Muscle layer of colon (tissue), 2 donors: Measurements from ENCODE around the gene WDR11.
A peak's percentile ranks its signal among the peaks of the same experiment; 100 is the strongest.

Source experiments
- H3K27ac ChIP-seq: one replicate; pipeline ENCODE4 v1.7.0; 2013; ENCODE audit warnings: low read depth, mild to moderate bottlenecking, low read length, moderate library complexity
- H3K27me3 ChIP-seq, 2 donors: one replicate each; pipeline ENCODE4 v1.7.0; 2013; ENCODE audit warnings: low read length in 2 of 2, mild to moderate bottlenecking in 2 of 2; ENCODE audit not compliant: insufficient read depth in 2 of 2, control insufficient read depth in 1 of 2
- H3K36me3 ChIP-seq: one replicate; pipeline ENCODE4 v1.7.0; 2013; ENCODE audit warnings: mild to moderate bottlenecking, low read length; ENCODE audit not compliant: insufficient read depth
- H3K4me1 ChIP-seq: one replicate; pipeline ENCODE4 v1.7.0; 2013; ENCODE audit warnings: mild to moderate bottlenecking, low read length; ENCODE audit not compliant: insufficient read depth
- H3K4me3 ChIP-seq, 2 donors: one replicate each; pipeline ENCODE4 v1.7.0; 2013; ENCODE audit warnings: low read length in 2 of 2, low read depth in 1 of 2, mild to moderate bottlenecking in 1 of 2, moderate library complexity in 1 of 2
- H3K9ac ChIP-seq: one replicate; pipeline ENCODE4 v1.7.0; 2013; ENCODE audit warnings: low read length
- H3K9me3 ChIP-seq: one replicate; pipeline ENCODE4 v1.7.0; 2013; ENCODE audit warnings: mild to moderate bottlenecking, low read length
- donor health status: abdominal sarcoma.
- donor health status: Adenocarcinoma of cecum.

The WDR11 gene, protein sequence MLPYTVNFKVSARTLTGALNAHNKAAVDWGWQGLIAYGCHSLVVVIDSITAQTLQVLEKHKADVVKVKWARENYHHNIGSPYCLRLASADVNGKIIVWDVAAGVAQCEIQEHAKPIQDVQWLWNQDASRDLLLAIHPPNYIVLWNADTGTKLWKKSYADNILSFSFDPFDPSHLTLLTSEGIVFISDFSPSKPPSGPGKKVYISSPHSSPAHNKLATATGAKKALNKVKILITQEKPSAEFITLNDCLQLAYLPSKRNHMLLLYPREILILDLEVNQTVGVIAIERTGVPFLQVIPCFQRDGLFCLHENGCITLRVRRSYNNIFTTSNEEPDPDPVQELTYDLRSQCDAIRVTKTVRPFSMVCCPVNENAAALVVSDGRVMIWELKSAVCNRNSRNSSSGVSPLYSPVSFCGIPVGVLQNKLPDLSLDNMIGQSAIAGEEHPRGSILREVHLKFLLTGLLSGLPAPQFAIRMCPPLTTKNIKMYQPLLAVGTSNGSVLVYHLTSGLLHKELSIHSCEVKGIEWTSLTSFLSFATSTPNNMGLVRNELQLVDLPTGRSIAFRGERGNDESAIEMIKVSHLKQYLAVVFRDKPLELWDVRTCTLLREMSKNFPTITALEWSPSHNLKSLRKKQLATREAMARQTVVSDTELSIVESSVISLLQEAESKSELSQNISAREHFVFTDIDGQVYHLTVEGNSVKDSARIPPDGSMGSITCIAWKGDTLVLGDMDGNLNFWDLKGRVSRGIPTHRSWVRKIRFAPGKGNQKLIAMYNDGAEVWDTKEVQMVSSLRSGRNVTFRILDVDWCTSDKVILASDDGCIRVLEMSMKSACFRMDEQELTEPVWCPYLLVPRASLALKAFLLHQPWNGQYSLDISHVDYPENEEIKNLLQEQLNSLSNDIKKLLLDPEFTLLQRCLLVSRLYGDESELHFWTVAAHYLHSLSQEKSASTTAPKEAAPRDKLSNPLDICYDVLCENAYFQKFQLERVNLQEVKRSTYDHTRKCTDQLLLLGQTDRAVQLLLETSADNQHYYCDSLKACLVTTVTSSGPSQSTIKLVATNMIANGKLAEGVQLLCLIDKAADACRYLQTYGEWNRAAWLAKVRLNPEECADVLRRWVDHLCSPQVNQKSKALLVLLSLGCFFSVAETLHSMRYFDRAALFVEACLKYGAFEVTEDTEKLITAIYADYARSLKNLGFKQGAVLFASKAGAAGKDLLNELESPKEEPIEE

GRCh38 chr10:120850911-120851865, at the start of gene WDR11:
TSS of gene WDR11 (plus strand) at chr10:120851362. CDS start at chr10:120851421, 59 bp downstream.
- H3K36me3 ChIP-seq, result no peaks in the 10 kb centered on the region
- H3K4me3 ChIP-seq, result peak within 1 kb of the TSS; percentile 85 to 93
- H3K9me3 ChIP-seq, result no peaks in the 10 kb centered on the region
- H3K27ac ChIP-seq, result peak within 1 kb of the TSS; percentile 71
- no peaks in the 10 kb centered on the region for H3K27me3 ChIP-seq
- H3K4me1 ChIP-seq, result peaks cover 18% of the 10 kb centered on the region
- peak within 1 kb of the TSS; percentile 90 for H3K9ac ChIP-seq

- Histone ChIP-seq H3K4me3 (no peak overlapping the region), H3K9me3 (no peaks in the 10 kb centered on the region), H3K27ac (no peak overlapping the region)
Observed at GRCh38 chr10:120802935-120803334, 48.2 kb upstream of the WDR11 start.

DNA sequence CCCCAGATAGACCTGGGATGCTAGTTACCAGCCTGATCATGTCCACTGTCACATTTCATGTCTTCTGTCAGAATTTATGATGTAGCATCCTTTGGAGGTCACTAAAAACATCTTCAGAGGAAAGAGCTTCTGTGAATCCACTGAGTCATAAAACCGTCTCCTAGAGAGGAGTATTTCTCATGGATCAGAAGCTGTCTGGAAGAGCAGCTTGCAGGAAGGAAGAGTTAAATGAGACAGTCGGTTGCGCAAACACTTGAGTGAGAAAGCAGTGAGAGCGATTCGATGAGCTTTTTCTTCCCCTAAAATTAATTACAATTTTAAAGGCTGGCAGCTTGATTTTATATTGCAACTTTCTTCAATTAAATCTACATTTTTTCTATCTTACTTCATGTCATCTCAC, 47.2 kb upstream of the WDR11 start:
- no peak overlapping the region for H3K4me3 ChIP-seq
- no peaks in the 10 kb centered on the region for H3K27me3 ChIP-seq
- H3K9me3 ChIP-seq, result no peaks in the 10 kb centered on the region
- H3K4me1 ChIP-seq, result no peaks in the 10 kb centered on the region
- no peaks in the 10 kb centered on the region for H3K36me3 ChIP-seq
- H3K27ac ChIP-seq, result no peak overlapping the region
- no peak overlapping the region for H3K9ac ChIP-seq

More at GRCh38 chr10:120802935-120803334, 48.2 kb upstream of the WDR11 start:
- Histone ChIP-seq H3K27me3 (no peaks in the 10 kb centered on the region), H3K36me3 (no peaks in the 10 kb centered on the region), H3K4me1 (no peaks in the 10 kb centered on the region), H3K9ac (no peak overlapping the region)

- no peaks in the 10 kb centered on the region for H3K9me3 ChIP-seq
- H3K36me3 ChIP-seq, result no peaks in the 10 kb centered on the region
- no peaks in the 10 kb centered on the region for H3K27me3 ChIP-seq
- H3K27ac ChIP-seq, result no peak overlapping the region
- H3K4me1 ChIP-seq, result no peaks in the 10 kb centered on the region
- no peak overlapping the region for H3K9ac ChIP-seq
- H3K4me3 ChIP-seq, result no peak overlapping the region
Observed at GRCh38 chr10:120805014-120805812, 45.9 kb upstream of the WDR11 start.

DNA sequence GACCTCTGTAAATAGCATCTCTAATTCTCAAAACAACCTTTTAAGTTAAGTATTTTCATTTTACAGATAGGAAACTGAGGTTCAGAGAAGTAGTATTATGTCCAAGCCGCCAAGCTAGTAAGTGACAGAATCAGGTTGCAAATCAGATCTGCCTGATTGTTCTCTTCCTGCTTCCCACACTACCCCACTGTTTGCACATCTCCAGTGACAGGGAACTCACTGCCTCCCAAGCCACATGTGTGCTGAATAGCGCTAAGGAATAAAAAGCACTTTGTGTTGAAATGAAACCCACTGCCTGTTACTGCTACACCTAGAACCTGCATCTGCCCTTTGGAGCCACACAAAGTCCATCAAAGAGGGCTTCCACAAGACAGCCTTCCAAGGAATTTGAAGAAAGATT, 45.1 kb upstream of the WDR11 start:
- Histone ChIP-seq H3K4me1 (no peaks in the 10 kb centered on the region), H3K9ac (no peak overlapping the region), H3K27ac (no peak overlapping the region), H3K4me3 (no peak overlapping the region), H3K27me3 (no peaks in the 10 kb centered on the region), H3K36me3 (no peaks in the 10 kb centered on the region), H3K9me3 (no peaks in the 10 kb centered on the region)

DNA sequence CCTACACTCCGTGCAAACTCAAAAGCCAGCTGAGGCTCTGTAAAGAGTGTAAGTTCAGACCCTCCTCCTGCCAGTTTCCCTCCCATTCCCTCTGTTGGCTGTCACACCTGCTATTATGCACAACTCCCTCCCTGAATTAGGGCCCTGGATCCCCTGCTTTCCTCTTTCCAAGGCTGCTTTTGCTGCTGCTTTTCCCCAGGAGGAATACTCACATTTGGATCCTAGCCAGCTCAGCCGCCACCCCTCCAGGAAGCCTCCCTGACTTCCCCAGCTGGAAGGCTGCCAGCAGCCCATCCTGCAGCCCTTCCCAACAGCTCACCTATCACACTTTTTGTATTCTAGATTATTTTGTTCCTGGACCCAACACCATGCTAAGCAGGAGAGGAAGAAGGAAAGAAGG, 40.9 kb upstream of the WDR11 start:
- no peak overlapping the region for H3K4me3 ChIP-seq

GRCh38 chr10:120813085-120813484, 38.1 kb upstream of the WDR11 start:
- no peaks in the 10 kb centered on the region for H3K9me3 ChIP-seq
- H3K4me1 ChIP-seq, result no peaks in the 10 kb centered on the region
- no peak overlapping the region for H3K4me3 ChIP-seq

More for the DNA sequence above, 40.9 kb upstream of the WDR11 start:
- Histone ChIP-seq H3K9me3 (no peaks in the 10 kb centered on the region), H3K36me3 (no peaks in the 10 kb centered on the region), H3K9ac (no peak overlapping the region), H3K27me3 (no peaks in the 10 kb centered on the region), H3K4me1 (no peaks in the 10 kb centered on the region), H3K27ac (no peak overlapping the region)

GRCh38 chr10:120818301-120818700, 32.9 kb upstream of the WDR11 start:
- no peak overlapping the region for H3K9ac ChIP-seq

More at GRCh38 chr10:120813085-120813484, 38.1 kb upstream of the WDR11 start:
- Histone ChIP-seq H3K9ac (no peak overlapping the region), H3K27me3 (no peaks in the 10 kb centered on the region), H3K36me3 (no peaks in the 10 kb centered on the region), H3K27ac (no peak overlapping the region)

DNA sequence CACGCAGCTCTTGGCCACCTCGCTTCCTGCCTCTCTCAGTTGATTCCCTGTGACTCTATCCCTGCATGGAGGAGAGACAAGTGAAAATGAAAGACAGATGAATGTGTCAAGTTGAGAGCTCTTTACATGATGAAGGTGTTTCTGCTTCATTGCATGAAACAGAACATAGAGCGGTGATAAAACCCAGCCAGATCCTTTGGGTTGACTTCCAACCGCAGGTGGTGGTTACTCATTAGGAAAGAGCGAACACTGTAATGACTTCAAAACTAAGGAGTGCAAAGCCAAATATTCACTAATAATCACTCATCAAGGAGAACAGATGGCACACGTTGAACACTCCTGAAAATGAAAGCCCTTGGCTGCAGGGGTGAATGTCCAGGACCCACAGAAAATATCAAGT, 31.8 kb upstream of the WDR11 start:
- Histone ChIP-seq H3K27ac (no peak overlapping the region), H3K9ac (no peak overlapping the region), H3K9me3 (no peaks in the 10 kb centered on the region), H3K4me1 (no peaks in the 10 kb centered on the region), H3K27me3 (no peaks in the 10 kb centered on the region), H3K4me3 (no peak overlapping the region), H3K36me3 (no peaks in the 10 kb centered on the region)

More at GRCh38 chr10:120818301-120818700, 32.9 kb upstream of the WDR11 start:
- Histone ChIP-seq H3K9me3 (no peaks in the 10 kb centered on the region), H3K4me3 (no peak overlapping the region), H3K27ac (no peak overlapping the region), H3K4me1 (no peaks in the 10 kb centered on the region), H3K27me3 (no peaks in the 10 kb centered on the region), H3K36me3 (no peaks in the 10 kb centered on the region)

GRCh38 chr10:120823266-120823665, 27.9 kb upstream of the WDR11 start:
- Histone ChIP-seq H3K4me3 (no peak overlapping the region), H3K27ac (no peak overlapping the region), H3K36me3 (no peaks in the 10 kb centered on the region), H3K27me3 (no peaks in the 10 kb centered on the region), H3K9ac (no peak overlapping the region), H3K4me1 (no peaks in the 10 kb centered on the region), H3K9me3 (no peaks in the 10 kb centered on the region)
